Measurements from ENCODE around the gene SLC7A7.

- TF ChIP-seq POLR2A (IDR thresholded peaks at IDR 0.05), result no peak
- no peak for TF ChIP-seq CTCF (IDR thresholded peaks at IDR 0.05)
Observed at GRCh38 chr14:22848351-22849164, 33.3 kb upstream of the SLC7A7 start.
